NCI-H446 (cell line): ENCODE measurements around the gene PRM2.

Experiments used
- DNase-seq, 2 experiments: peaks; one replicate each; lab custom pipeline; 2025; lab: John Stamatoyannopoulos, UW

The PRM2 gene

GRCh38 chr16:11225677-11226549, 50.4 kb downstream of the PRM2 start:
- no peak for DNase-seq
